C4-2B (cell line): ENCODE results near the gene CCSAP.

ENCODE experiments used
- H3K27ac ChIP-seq: fragments of 450-650 bp; 2 replicates; pipeline ENCODE4 v1.5.1; 2017
- ZFX ChIP-seq: fragments of 450-650 bp; IDR thresholded peaks from 2 replicates; pipeline ENCODE4 v1.6.1; 2017
- TF ChIP-seq, protein P1 (sequence below): fragments of 450-650 bp; conservative IDR thresholded peaks from 2 replicates; pipeline ENCODE4 v1.5.1; 2017; ENCODE audit warnings: mild to moderate bottlenecking

The CCSAP gene

DNA sequence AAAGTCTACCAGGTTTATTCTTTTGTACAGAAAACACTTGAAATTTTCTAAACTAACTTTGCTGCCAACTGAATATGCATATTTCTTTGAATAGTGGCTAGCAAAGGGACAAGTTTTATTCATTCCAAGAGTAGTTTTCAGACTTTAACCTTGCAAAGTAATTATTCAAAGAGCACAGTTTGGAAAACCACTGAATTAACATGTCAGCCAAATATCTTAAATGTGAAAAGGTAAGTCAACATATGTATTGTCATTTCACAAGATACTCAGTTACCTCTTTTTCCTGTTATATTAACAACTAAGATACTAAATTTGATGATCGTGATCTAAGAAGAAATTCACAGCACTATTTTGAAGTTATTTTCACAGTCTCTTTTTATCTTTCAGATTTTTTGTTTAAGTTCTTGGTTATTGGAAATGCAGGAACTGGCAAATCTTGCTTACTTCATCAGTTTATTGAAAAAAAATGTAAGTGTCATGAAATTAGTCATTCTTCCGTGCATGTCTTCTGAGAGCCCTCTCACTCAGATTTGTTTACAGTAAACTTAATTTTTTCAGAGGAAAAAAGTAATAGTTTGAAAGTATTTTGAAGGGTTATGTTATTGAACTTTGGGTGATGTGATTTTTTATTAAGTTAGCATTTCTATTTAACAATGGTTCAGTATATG, 56.6 kb downstream of the CCSAP start:
- no peak overlapping the region for H3K27ac ChIP-seq
- TF ChIP-seq, protein P1, sequence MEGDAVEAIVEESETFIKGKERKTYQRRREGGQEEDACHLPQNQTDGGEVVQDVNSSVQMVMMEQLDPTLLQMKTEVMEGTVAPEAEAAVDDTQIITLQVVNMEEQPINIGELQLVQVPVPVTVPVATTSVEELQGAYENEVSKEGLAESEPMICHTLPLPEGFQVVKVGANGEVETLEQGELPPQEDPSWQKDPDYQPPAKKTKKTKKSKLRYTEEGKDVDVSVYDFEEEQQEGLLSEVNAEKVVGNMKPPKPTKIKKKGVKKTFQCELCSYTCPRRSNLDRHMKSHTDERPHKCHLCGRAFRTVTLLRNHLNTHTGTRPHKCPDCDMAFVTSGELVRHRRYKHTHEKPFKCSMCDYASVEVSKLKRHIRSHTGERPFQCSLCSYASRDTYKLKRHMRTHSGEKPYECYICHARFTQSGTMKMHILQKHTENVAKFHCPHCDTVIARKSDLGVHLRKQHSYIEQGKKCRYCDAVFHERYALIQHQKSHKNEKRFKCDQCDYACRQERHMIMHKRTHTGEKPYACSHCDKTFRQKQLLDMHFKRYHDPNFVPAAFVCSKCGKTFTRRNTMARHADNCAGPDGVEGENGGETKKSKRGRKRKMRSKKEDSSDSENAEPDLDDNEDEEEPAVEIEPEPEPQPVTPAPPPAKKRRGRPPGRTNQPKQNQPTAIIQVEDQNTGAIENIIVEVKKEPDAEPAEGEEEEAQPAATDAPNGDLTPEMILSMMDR: no peak
- TF ChIP-seq ZFX: no peak

DNA sequence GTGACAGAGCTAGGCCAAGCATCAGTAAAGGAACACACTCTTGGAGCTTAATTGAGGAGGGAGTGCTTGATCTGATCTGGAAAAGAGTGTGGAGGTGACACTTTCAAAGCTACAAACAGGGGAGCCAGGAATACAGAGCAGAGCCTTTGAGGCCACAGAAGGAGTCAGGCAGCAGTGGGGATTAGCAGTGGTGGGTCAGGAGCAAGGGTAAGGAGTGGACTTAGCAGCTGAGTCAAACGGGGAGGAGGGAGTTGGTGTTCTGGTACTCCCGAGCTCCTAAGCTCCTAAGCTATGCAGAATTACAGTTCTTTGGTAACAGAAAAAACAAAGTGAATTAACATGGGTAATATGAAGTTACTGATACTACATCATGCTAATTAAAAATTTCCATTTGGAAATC, 57.4 kb downstream of the CCSAP start:
- no peak for TF ChIP-seq ZFX
- TF ChIP-seq, protein P1: no peak
- no peak overlapping the region for H3K27ac ChIP-seq

DNA sequence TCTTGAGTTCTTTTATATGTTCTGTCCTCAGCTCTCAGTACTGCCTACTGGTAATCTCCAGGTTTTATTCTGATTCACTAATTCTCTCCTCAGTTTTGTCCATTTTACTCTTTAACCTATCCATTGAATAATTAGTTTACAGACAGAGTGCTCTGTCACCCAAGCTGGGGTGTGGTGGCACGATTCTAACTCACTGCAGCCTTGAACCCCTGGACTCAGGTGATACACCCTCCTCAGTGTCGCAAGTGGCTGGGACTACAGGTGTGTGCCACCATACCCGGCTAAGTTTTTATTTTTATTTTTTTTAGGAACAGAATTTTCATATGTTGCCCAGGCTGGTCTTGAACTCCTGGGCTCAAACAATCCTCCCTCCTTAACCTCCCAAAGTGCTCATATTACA, 58.0 kb downstream of the CCSAP start:
- TF ChIP-seq ZFX: no peak
- TF ChIP-seq, protein P1: no peak
- H3K27ac ChIP-seq: no peak overlapping the region

DNA sequence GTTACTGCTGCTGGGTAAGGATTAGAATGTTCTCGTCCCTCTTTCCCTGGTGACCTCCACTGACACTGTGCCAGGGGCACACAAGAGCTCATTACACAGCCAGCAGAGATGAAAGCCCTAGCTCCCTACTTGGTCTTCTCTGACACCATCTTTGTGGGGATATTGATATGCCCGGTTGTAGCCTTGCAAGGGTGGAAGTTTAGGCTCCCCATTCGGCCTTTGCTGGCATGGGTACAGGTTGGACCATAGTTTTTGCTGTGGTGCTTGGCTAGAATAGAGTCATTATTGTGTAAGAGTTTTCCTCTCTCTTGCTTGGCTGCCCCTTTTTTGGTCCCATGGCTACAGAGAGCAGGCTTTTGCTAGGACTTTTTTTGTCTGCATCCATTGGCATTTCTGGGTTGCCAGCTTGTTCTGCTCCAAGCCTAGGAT, 59.6 kb downstream of the CCSAP start:
- no peak overlapping the region for H3K27ac ChIP-seq
- no peak for TF ChIP-seq ZFX
- TF ChIP-seq, protein P1: no peak

DNA sequence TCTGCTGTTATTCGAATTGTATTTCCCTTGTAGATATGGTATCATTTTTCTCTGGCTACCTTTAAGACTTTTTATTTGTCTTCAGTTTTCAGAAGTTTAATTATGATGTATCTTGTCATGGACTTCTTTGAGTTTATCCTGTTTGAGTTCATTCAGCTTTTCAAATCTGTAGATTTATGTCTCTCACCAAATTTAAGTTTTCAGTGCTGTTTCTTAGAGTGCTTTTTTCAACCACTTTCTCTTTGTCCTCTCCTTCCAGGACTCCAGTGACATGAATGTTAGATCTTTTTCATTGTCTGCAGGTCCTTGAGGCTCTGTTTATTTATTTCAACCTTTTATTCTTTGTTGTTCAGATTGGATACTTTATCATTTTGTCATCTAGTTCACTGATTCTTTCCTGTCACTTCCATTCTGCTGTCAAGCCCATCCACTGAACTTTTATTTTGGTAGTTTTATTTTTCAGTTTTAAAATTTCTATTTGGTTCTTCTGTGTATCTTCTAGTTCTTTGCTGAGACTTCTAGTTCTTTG, 60.5 kb downstream of the CCSAP start:
- no peak overlapping the region for H3K27ac ChIP-seq
- TF ChIP-seq ZFX: no peak
- TF ChIP-seq, protein P1: no peak

DNA sequence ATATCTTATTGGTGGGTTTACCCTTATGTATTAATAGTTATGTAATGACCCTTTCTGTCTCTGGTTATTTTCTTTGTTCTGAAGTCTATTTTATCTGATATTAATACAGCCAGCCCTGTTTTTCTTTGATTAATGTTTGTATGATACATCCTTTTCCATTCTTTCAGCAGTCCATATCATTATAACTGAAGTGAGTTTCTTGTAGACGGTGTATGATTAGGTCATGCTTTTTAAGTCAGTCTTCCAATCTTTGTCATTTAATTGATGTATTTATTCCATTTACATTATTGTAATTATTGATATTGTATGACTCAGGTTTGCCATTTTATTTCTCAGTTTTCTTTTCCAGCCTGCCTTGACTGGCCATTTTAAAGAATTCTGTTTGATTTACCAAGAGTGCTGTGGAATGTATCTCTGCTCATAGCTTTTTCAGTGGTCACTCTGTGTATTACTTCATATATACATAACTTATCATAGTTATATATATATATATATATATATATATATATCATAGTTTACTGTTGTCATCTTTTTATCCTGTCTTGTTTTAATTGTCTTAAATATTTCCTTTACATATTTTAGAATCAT, 61.4 kb downstream of the CCSAP start:
- no peak overlapping the region for H3K27ac ChIP-seq
- TF ChIP-seq, protein P1: no peak

DNA sequence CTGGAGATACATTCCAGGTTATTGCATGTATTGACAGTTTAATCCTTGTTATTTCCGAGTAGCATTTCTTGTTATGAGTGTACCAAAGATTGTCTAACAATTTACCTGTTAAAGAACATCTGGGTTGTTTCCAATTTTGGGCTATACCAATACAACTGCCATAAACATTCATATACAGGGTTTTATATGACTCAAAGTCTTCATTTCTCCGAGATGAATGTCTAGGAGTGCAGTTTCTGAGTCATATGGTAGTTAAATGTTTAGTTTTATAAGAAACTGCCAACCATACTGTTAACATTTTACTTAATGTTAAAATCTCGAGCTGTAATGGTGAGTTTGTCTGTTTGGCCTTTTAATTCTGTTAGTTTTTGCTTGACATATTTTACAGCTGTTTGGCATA, 61.9 kb downstream of the CCSAP start:
- no peak overlapping the region for H3K27ac ChIP-seq
- TF ChIP-seq, protein P1: no peak
- no peak for TF ChIP-seq ZFX
